Erythroblast (primary cell): ENCODE results near the gene TAF10.

Source experiments
- GATA1 ChIP-seq: IDR thresholded peaks from 2 replicates; pipeline ENCODE4 v1.6.1; 2011; ENCODE audit warnings: low read depth, mild to moderate bottlenecking, control low read depth, low read length, moderate library complexity
- POLR2A ChIP-seq: IDR thresholded peaks from 2 replicates; pipeline ENCODE4 v1.6.1; 2011; ENCODE audit warnings: mild to moderate bottlenecking, low read length

- TF ChIP-seq POLR2A = no peak
- no peak for TF ChIP-seq GATA1
Observed at GRCh38 chr11:6620636-6621035, 8.6 kb upstream of the TAF10 start.
